Keratinocyte (primary cell): ENCODE data around the gene C1GALT1C1.

ENCODE experiments used
- CTCF ChIP-seq, 3 experiments: IDR thresholded peaks in 1 of 3; conservative IDR thresholded peaks in 1 of 3; optimal IDR thresholded peaks in 1 of 3; 2 replicates in 2 of 3; 3 replicates in 1 of 3; pipeline versions ENCODE3 to v1.5.1; 2011; ENCODE audit warnings: low read length in 3 of 3, mild to moderate bottlenecking in 3 of 3, moderate library complexity in 2 of 3, control low read depth in 1 of 3, inconsistent platforms in 1 of 3; ENCODE audit not compliant: insufficient read depth in 2 of 3; ENCODE audit errors: extremely low read depth in 1 of 3
- EZH2 ChIP-seq: IDR thresholded peaks from one replicate; pipeline ENCODE4 v1.6.1; 2012; ENCODE audit warnings: inconsistent platforms, mild to moderate bottlenecking, low read length, moderate library complexity

- TF ChIP-seq CTCF (optimal IDR thresholded peaks at IDR 0.05 in 1 of 3, IDR thresholded peaks at IDR 0.05 in 1 of 3, conservative IDR thresholded peaks at IDR 0.05 in 1 of 3; ENCODE audit: extremely low read depth in 1 of 3, insufficient read depth in 2 of 3, low read length in 3 of 3) = peak in 1 of 3 experiments; percentile 1
- no peak for TF ChIP-seq EZH2
These were observed at the start of gene C1GALT1C1 for GRCh38 chrX:120629667-120630537.
